GM12878 (cell line): Measurements from ENCODE around the gene CHTOP. TPM values are rescaled to one million over a fixed set of nuclear protein-coding genes. Genes with fewer than 3 reads are reported as not detected.

Source experiments
- ATAC-seq: fragments of 200-7000 bp; cut with Tn5 transposase; 3 replicates; pipeline ENCODE4 v1.9.1; 2020; ENCODE audit warnings: mild to moderate bottlenecking, moderate library complexity
- BruUV-seq: library from RNA; stranded (reverse); fragments of 400-500 nt; replicated peaks from 2 replicates; lab custom pipeline; 2021; lab: Mats Ljungman, UMichigan
- CTCF ChIA-PET: fragments of 300-600 bp; sonication (Branson Sonifier 250); formaldehyde crosslinking; extraction: SDS; loops from one replicate; lab custom pipeline; 2021; ENCODE audit warnings: inconsistent platforms; lab: Yijun Ruan, JAX
- POLR2A ChIA-PET: fragments of 350-600 bp; formaldehyde crosslinking; extraction: SDS; loops from one replicate; lab custom pipeline; 2021; ENCODE audit warnings: inconsistent platforms; lab: Charles Lee
- RAD21 ChIA-PET: fragments of 300-600 bp; sonication (Branson Sonifier 250); formaldehyde crosslinking; loops from one replicate; lab custom pipeline; 2023; ENCODE audit warnings: antibody characterized with exemption; ENCODE audit not compliant: unreplicated experiment; lab: Charles Lee
- SMC1A ChIA-PET: fragments of 300-600 bp; sonication (Branson Sonifier 250); formaldehyde crosslinking; loops from one replicate; lab custom pipeline; 2023; ENCODE audit not compliant: unreplicated experiment, uncharacterized antibody; lab: Charles Lee
- DNase-seq: peaks from one replicate; pipeline ENCODE4 v3.0.0-alpha.2; 2011; ENCODE audit warnings: low read depth, low spot score
- FAIRE-seq: peaks from 3 replicates; lab custom pipeline; 2011; peaks lifted over from hg19 to GRCh38; lab: Jason Lieb, UNC
- H2AFZ ChIP-seq: 2 replicates; pipeline ENCODE4 v1.6.0; 2011; ENCODE audit warnings: low read depth, low read length, control low read depth; ENCODE audit not compliant: control insufficient read depth
- H3K27ac ChIP-seq: 2 replicates; pipeline ENCODE4 v1.5.1; 2011; ENCODE audit warnings: control low read depth; ENCODE audit not compliant: control insufficient read depth, insufficient read depth
- H3K27me3 ChIP-seq, 2 experiments: replicated peaks in 1 of 2; 2 replicates each; pipeline versions ENCODE4 v1.6.0 to v1.6.1; 2011; ENCODE audit warnings: low read length in 1 of 2; ENCODE audit not compliant: control insufficient read depth in 2 of 2, insufficient read depth in 2 of 2
- H3K36me3 ChIP-seq, 2 experiments: 2 replicates each; pipeline ENCODE4 v1.5.1; 2011; ENCODE audit warnings: low read length in 1 of 2; ENCODE audit not compliant: control insufficient read depth in 2 of 2, insufficient read depth in 2 of 2
- H3K4me1 ChIP-seq: 2 replicates; pipeline ENCODE4 v1.6.1; 2011; ENCODE audit warnings: mild to moderate bottlenecking, low read length, moderate library complexity, mixed read lengths; ENCODE audit not compliant: control insufficient read depth, insufficient read depth
- H3K4me2 ChIP-seq: 2 replicates; pipeline ENCODE4 v1.6.0; 2011; ENCODE audit warnings: control low read depth; ENCODE audit not compliant: control insufficient read depth, insufficient read depth
- H3K4me3 ChIP-seq: fragments of 200-600 bp; sonication (generic); 2 replicates; pipeline ENCODE4 v1.5.1; 2016
- H3K79me2 ChIP-seq: 2 replicates; pipeline ENCODE4 v1.6.0; 2011; ENCODE audit warnings: low read length; ENCODE audit not compliant: control insufficient read depth, insufficient read depth
- H3K9ac ChIP-seq: 2 replicates; pipeline ENCODE4 v1.8.0; 2011; ENCODE audit warnings: low read length, control low read depth, mixed read lengths; ENCODE audit not compliant: control insufficient read depth, insufficient read depth
- H3K9me3 ChIP-seq: replicated peaks from 3 replicates; pipeline ENCODE4 v1.5.1; 2011; ENCODE audit warnings: mild to moderate bottlenecking, low read length; ENCODE audit not compliant: control insufficient read depth, insufficient read depth
- H4K20me1 ChIP-seq: 2 replicates; pipeline ENCODE4 v1.6.0; 2011; ENCODE audit not compliant: control insufficient read depth, insufficient read depth
- BHLHE40 ChIP-seq, 2 experiments: fragments of 450-650 bp in 1 of 2; IDR thresholded peaks; 2 replicates each; pipeline ENCODE4 v1.6.1; 2011 to 2017; ENCODE audit warnings: low read depth in 2 of 2, borderline replicate concordance in 1 of 2, improper control_type of control experiment in 1 of 2, low read length in 1 of 2, mild to moderate bottlenecking in 1 of 2
- CHD2 ChIP-seq: IDR thresholded peaks from 2 replicates; pipeline ENCODE4 v1.6.1; 2011; ENCODE audit warnings: low read depth, low read length, improper control_type of control experiment, borderline replicate concordance
- CHD4 ChIP-seq: fragments of 200-600 bp; sonication (generic); IDR thresholded peaks from 2 replicates; pipeline ENCODE4 v1.6.1; 2016; ENCODE audit warnings: mild to moderate bottlenecking
- E2F8 ChIP-seq: fragments of 450-650 bp; IDR thresholded peaks from 2 replicates; pipeline ENCODE4 v1.6.1; 2018; ENCODE audit warnings: mild to moderate bottlenecking, low read depth, moderate library complexity; ENCODE audit not compliant: partially characterized antibody
- EED ChIP-seq: sonication (generic); IDR thresholded peaks from 2 replicates; pipeline ENCODE4 v1.6.1; 2016; ENCODE audit warnings: antibody characterized with exemption, low read depth
- EZH2 ChIP-seq: IDR thresholded peaks from 2 replicates; pipeline ENCODE4 v1.6.1; 2012; ENCODE audit warnings: low read depth, mild to moderate bottlenecking, control low read depth, inconsistent platforms, low read length, borderline replicate concordance; ENCODE audit not compliant: control insufficient read depth
- FOXK2 ChIP-seq: fragments of 450-650 bp; IDR thresholded peaks from 2 replicates; pipeline ENCODE4 v1.6.1; 2017; ENCODE audit warnings: mild to moderate bottlenecking, moderate library complexity
- POLR2AphosphoS5 ChIP-seq: IDR thresholded peaks from 2 replicates; pipeline ENCODE4 v1.6.1; 2011; ENCODE audit warnings: mild to moderate bottlenecking, low read length, inconsistent platforms
- RELB ChIP-seq: fragments of 450-650 bp; IDR thresholded peaks from 2 replicates; pipeline ENCODE4 v1.6.1; 2017; ENCODE audit warnings: low read depth, mild to moderate bottlenecking, moderate library complexity
- SMC3 ChIP-seq: IDR thresholded peaks from 2 replicates; pipeline ENCODE4 v1.6.1; 2011; ENCODE audit warnings: low read length, improper control_type of control experiment, borderline replicate concordance
- SRF ChIP-seq, 2 experiments: IDR thresholded peaks; 2 replicates each; pipeline ENCODE4 v1.6.1; 2011; ENCODE audit warnings: low read depth in 2 of 2, low read length in 2 of 2, mild to moderate bottlenecking in 1 of 2, moderate library complexity in 1 of 2
- ZNF592 ChIP-seq: fragments of 450-650 bp; IDR thresholded peaks from 2 replicates; pipeline ENCODE4 v1.6.1; 2017; ENCODE audit warnings: mild to moderate bottlenecking, moderate library complexity
- WGBS: methylation state at CpG from one replicate; pipeline ENCODE4 v1.1.6; 2016; ENCODE audit warnings: low lambda C conversion rate; ENCODE audit not compliant: insufficient replicate concordance, insufficient coverage; ENCODE audit errors: missing lambda C conversion rate; 5-methylcytosine and 5-hydroxymethylcytosine counted together
- in situ Hi-C: fragments of 300-500 bp; cut with MboI; formaldehyde crosslinking; loops from 9 replicates; pipeline ENCODE4 v1.14.3; 2018; ENCODE audit warnings: mixed read lengths
- intact Hi-C: fragments of 100-400 bp; cut with micrococcal nuclease; formaldehyde crosslinking; loops from one replicate; pipeline ENCODE4 v1.14.2; 2022; ENCODE audit not compliant: unreplicated experiment
- polyA plus RNA-seq, 11 experiments: library from polyadenylated mRNA; depleted of rRNA in 4 of 11; unstranded in 6 of 11; stranded (reverse) in 5 of 11; fragments of >200 nt; fragmentation: Nextera tagmentation in 4 of 11; fragmentation: Illumina TruSeq in 1 of 11; extraction: Ambion mirVana in 4 of 11; extraction: Trizol in 1 of 11; gene quantifications; 1 replicate in 1 of 11; 2 replicates in 10 of 11; pipeline versions ENCODE4 v1.2.1 to v1.2.3, GENCODE V29; 2011 to 2016; ENCODE audit warnings: inconsistent platforms in 2 of 11, missing spikeins in 2 of 11, low read depth in 1 of 11
- total RNA-seq, 4 experiments: library from RNA; depleted of rRNA in 3 of 4; stranded (reverse); fragments of >200 nt in 3 of 4; fragmentation: Illumina TruSeq in 1 of 4; extraction: Trizol in 1 of 4; gene quantifications; 2 replicates each; pipeline versions ENCODE4 v1.2.1 to v1.2.3, GENCODE V29; 2013 to 2021
- TF ChIP-seq, protein P1 (sequence below): IDR thresholded peaks from 2 replicates; pipeline ENCODE4 v1.6.1; 2011; ENCODE audit warnings: borderline replicate concordance, low read depth, mild to moderate bottlenecking, moderate library complexity, mixed read lengths, low read length; ENCODE audit not compliant: insufficient read depth; ENCODE audit errors: extremely low read length

Gene CHTOP
- total and polyA plus RNA-seq, 10 of the 15 experiments (the other 5 are each of a cell fraction or from before 2014, with no cell fraction given) = 8.4 to 93.8 (median 52.3) TPM

DNA sequence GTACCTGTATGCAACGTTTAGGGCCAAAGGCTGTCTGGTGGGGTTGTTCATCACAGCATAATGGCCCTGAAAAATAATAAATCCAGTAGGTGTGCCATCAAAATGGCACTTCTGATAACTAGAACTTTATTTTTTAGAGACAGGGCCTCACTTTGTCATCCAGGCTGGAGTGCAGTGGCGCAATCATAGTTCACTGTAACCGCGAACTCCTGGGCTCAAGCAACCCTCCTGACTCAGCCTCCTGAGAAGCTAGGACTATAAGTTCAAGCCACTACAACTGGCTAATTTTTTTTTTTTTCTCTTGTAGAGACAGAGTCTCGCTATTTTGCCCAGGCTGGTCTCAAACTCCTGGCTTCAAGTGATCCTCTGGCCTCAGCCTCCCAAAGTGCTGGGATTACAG, 29.3 kb downstream of the CHTOP start:
- H3K27ac ChIP-seq = no peak overlapping the region
- peaks cover 14% of the 10 kb centered on the region for H3K79me2 ChIP-seq
- no TSS peak for BruUV-seq
- in situ Hi-C loops = no loop called here
- ATAC-seq (no peak), FAIRE-seq (no peak), DNase-seq (no peak)
- no peaks in the 10 kb centered on the region for H3K9me3 ChIP-seq
- peaks cover 19 to 58% of the 10 kb centered on the region in 2 experiments for H3K36me3 ChIP-seq
- ChIA-PET POLR2A (no interaction called here), CTCF (interaction anchor here (0.8 kb wide), 1 partner anchor 47 kb away, joined by 3 read pairs; the partner anchor contains the start of gene S100A14), SMC1A (no interaction called here), RAD21 (no interaction called here)
- no peaks in the 10 kb centered on the region for H3K27me3 ChIP-seq
- H3K4me1 ChIP-seq = peaks cover 6% of the 10 kb centered on the region; the same call in 1 of the 2 replicates
- H3K4me3 ChIP-seq = no peak overlapping the region
- H4K20me1 ChIP-seq = no peaks in the 10 kb centered on the region
- H3K9ac ChIP-seq = no peak overlapping the region
- intact Hi-C loops = no loop called here
- TF ChIP-seq BHLHE40 (IDR thresholded peaks at IDR 0.05; ENCODE audit: borderline replicate concordance in 1 of 2, low read depth in 2 of 2, low read length in 1 of 2) (no peak), EED (no peak), E2F8 (no peak), ZNF592 (no peak), POLR2AphosphoS5 (no peak), CHD2 (no peak), EZH2 (no peak), SRF (IDR thresholded peaks at IDR 0.05; ENCODE audit: low read depth in 2 of 2, low read length in 2 of 2) (no peak), CHD4 (no peak), SMC3 (no peak), RELB (no peak), FOXK2 (no peak)
- TF ChIP-seq, protein P1, sequence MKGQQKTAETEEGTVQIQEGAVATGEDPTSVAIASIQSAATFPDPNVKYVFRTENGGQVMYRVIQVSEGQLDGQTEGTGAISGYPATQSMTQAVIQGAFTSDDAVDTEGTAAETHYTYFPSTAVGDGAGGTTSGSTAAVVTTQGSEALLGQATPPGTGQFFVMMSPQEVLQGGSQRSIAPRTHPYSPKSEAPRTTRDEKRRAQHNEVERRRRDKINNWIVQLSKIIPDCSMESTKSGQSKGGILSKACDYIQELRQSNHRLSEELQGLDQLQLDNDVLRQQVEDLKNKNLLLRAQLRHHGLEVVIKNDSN = no peak
- no peak overlapping the region for H2AFZ ChIP-seq
- H3K4me2 ChIP-seq = no peak overlapping the region
- 99% methylated on average over 5 of the region's 5 CpGs for WGBS
